Right atrium auricular region (tissue), 2 donors: ENCODE results near the gene PLPP7. TPM values are rescaled to one million over a fixed set of nuclear protein-coding genes. Genes with fewer than 3 reads are reported as not detected.

Experiments used
- DNase-seq: peaks from one replicate; pipeline ENCODE4 v3.0.0-alpha.2; 2019; ENCODE audit warnings: low spot score
- H3K27ac ChIP-seq, 2 donors: fragments of 200-600 bp; sonication (generic); 1 replicate in 1 of 2; 2 replicates in 1 of 2; pipeline ENCODE4 v1.5.1; 2016 to 2019
- H3K27me3 ChIP-seq, 2 donors: fragments of 200-600 bp; sonication (generic); one replicate each; pipeline versions ENCODE4 v1.5.1 to v1.6.0; 2017 to 2019
- H3K36me3 ChIP-seq: fragments of 200-600 bp; sonication (generic); one replicate; pipeline ENCODE4 v1.5.1; 2016
- H3K4me1 ChIP-seq, 2 donors: fragments of 200-600 bp; sonication (generic); one replicate each; pipeline versions ENCODE4 v1.5.1 to v1.6.0; 2017 to 2019
- H3K4me3 ChIP-seq, 2 donors: fragments of 200-600 bp; sonication (generic); 1 replicate in 1 of 2; 2 replicates in 1 of 2; pipeline ENCODE4 v1.5.1; 2017 to 2019; ENCODE audit warnings: mild to moderate bottlenecking in 1 of 2, moderate library complexity in 1 of 2
- H3K9me3 ChIP-seq, 2 donors: fragments of 200-600 bp; sonication (generic); one replicate each; pipeline ENCODE4 v1.5.1; 2019
- CTCF ChIP-seq, 2 donors: fragments of 200-600 bp; sonication (generic); IDR thresholded peaks; one replicate each; pipeline ENCODE4 v1.5.1; 2019; ENCODE audit warnings: antibody characterized with exemption in 2 of 2
- total RNA-seq, 2 donors: library from RNA; depleted of rRNA; stranded (reverse); fragments of >200 nt; gene quantifications; one replicate each; pipeline ENCODE4 v1.1.0, GENCODE V29; 2016

PLPP7 gene
- total RNA-seq, 2 donors from 2014 or later = 124 to 216 TPM

GRCh38 chr9:131318231-131319085, 28.9 kb downstream of the PLPP7 start:
- no peak for TF ChIP-seq CTCF (IDR thresholded peaks at IDR 0.05)
- Histone ChIP-seq H3K27ac (no peak overlapping the region), H3K4me3 (no peak overlapping the region), H3K4me1 (peaks cover 0 to 21% of the 10 kb centered on the region in 2 donors), H3K36me3 (no peaks in the 10 kb centered on the region), H3K9me3 (no peaks in the 10 kb centered on the region), H3K27me3 (no peaks in the 10 kb centered on the region)
- DNase-seq = no peak

- Histone ChIP-seq H3K4me1 (peaks cover 0 to 21% of the 10 kb centered on the region in 2 donors), H3K9me3 (no peaks in the 10 kb centered on the region), H3K4me3 (no peak overlapping the region)
These were observed 30.0 kb downstream of the PLPP7 start for GRCh38 chr9:131319486-131319885.

GRCh38 chr9:131320031-131320685, 30.6 kb downstream of the PLPP7 start:
- Histone ChIP-seq H3K4me3 (no peak overlapping the region), H3K4me1 (peaks cover 0 to 19% of the 10 kb centered on the region in 2 donors), H3K27ac (no peak overlapping the region), H3K27me3 (no peaks in the 10 kb centered on the region), H3K36me3 (no peaks in the 10 kb centered on the region), H3K9me3 (no peaks in the 10 kb centered on the region)
- TF ChIP-seq CTCF (IDR thresholded peaks at IDR 0.05) = no peak
- no peak for DNase-seq

More at GRCh38 chr9:131319486-131319885, 30.0 kb downstream of the PLPP7 start:
- Histone ChIP-seq H3K36me3 (no peaks in the 10 kb centered on the region), H3K27me3 (no peaks in the 10 kb centered on the region), H3K27ac (no peak overlapping the region)
- no peak for DNase-seq
- no peak for TF ChIP-seq CTCF (IDR thresholded peaks at IDR 0.05)

GRCh38 chr9:131323629-131324028, 34.1 kb downstream of the PLPP7 start:
- no peak for TF ChIP-seq CTCF (IDR thresholded peaks at IDR 0.05)

GRCh38 chr9:131324736-131325679, 35.5 kb downstream of the PLPP7 start:
- Histone ChIP-seq H3K4me1 (peaks cover 0 to 15% of the 10 kb centered on the region in 2 donors), H3K27me3 (no peaks in the 10 kb centered on the region), H3K9me3 (no peaks in the 10 kb centered on the region), H3K36me3 (no peaks in the 10 kb centered on the region), H3K27ac (peak overlapping the region in 1 of 2 donors; percentile 21), H3K4me3 (no peak overlapping the region)
- no peak for TF ChIP-seq CTCF (IDR thresholded peaks at IDR 0.05)
- no peak for DNase-seq

More at GRCh38 chr9:131323629-131324028, 34.1 kb downstream of the PLPP7 start:
- no peaks in the 10 kb centered on the region for H3K36me3 ChIP-seq
- H3K27me3 ChIP-seq = no peaks in the 10 kb centered on the region
- peak overlapping the region in 1 of 2 donors; percentile 1 for H3K27ac ChIP-seq
- DNase-seq = no peak
- H3K4me1 ChIP-seq = peaks cover 0 to 24% of the 10 kb centered on the region in 2 donors
- H3K9me3 ChIP-seq = no peaks in the 10 kb centered on the region
- H3K4me3 ChIP-seq = no peak overlapping the region
